OCI-LY7 (cell line): Measurements from ENCODE around the gene PURA. TPM values are rescaled to one million over a fixed set of nuclear protein-coding genes. Genes with fewer than 3 reads are reported as not detected.
A peak's percentile ranks its signal among the peaks of the same experiment; 100 is the strongest.

Experiments used
- BruUV-seq: library from RNA; stranded (reverse); fragments of 400-500 nt; replicated peaks from 2 replicates; lab custom pipeline; 2021; lab: Mats Ljungman, UMichigan
- CTCF ChIA-PET: fragments of 300-600 bp; sonication (Branson Sonifier 250); formaldehyde crosslinking; loops from one replicate; lab custom pipeline; 2022; ENCODE audit warnings: antibody characterized with exemption; ENCODE audit not compliant: unreplicated experiment; lab: Charles Lee
- POLR2A ChIA-PET: fragments of 300-600 bp; sonication (Branson Sonifier 250); formaldehyde crosslinking; loops from one replicate; lab custom pipeline; 2022; ENCODE audit warnings: antibody characterized with exemption; lab: Charles Lee
- DNase-seq: peaks from one replicate; pipeline ENCODE4 v3.0.0-alpha.2; 2015; ENCODE audit warnings: low spot score
- H2AFZ ChIP-seq: fragments of 200-600 bp; sonication (generic), shearing (Covaris generic); 2 replicates; pipeline ENCODE4 v1.6.1; 2014; ENCODE audit warnings: mild to moderate bottlenecking, antibody characterized with exemption, low read length, moderate library complexity
- H3K27ac ChIP-seq: fragments of 200-600 bp; sonication (generic); 2 replicates; pipeline ENCODE4 v1.5.1; 2014; ENCODE audit warnings: mixed run types, low read depth, mild to moderate bottlenecking, moderate library complexity, low read length, inconsistent platforms; ENCODE audit not compliant: poor library complexity, severe bottlenecking
- H3K36me3 ChIP-seq: fragments of 200-600 bp; sonication (generic); 2 replicates; pipeline ENCODE4 v1.6.1; 2014; ENCODE audit warnings: mild to moderate bottlenecking, antibody characterized with exemption, low read length, moderate library complexity, mixed read lengths; ENCODE audit not compliant: insufficient read depth
- H3K4me1 ChIP-seq: fragments of 200-600 bp; sonication (generic); 2 replicates; pipeline ENCODE4 v1.5.1; 2014; ENCODE audit warnings: mild to moderate bottlenecking, low read length; ENCODE audit not compliant: insufficient read depth, poor library complexity, severe bottlenecking
- H3K4me2 ChIP-seq: fragments of 200-600 bp; sonication (generic); 2 replicates; pipeline ENCODE4 v1.6.1; 2014; ENCODE audit warnings: mild to moderate bottlenecking, low read length
- H3K4me3 ChIP-seq: fragments of 200-600 bp; sonication (generic); 2 replicates; pipeline ENCODE4 v1.5.1; 2014; ENCODE audit warnings: mild to moderate bottlenecking, low read depth, low read length; ENCODE audit not compliant: poor library complexity, severe bottlenecking
- H3K79me2 ChIP-seq: fragments of 200-600 bp; sonication (generic); 2 replicates; pipeline ENCODE4 v1.6.1; 2016; ENCODE audit warnings: low read depth, mild to moderate bottlenecking, low read length, moderate library complexity, mixed read lengths; ENCODE audit not compliant: insufficient read depth
- H3K9me2 ChIP-seq: fragments of 200-600 bp; sonication (generic); 2 replicates; pipeline ENCODE4 v1.6.1; 2016; ENCODE audit warnings: mild to moderate bottlenecking, low read length, mixed read lengths; ENCODE audit not compliant: insufficient read depth
- H3K9me3 ChIP-seq: fragments of 200-600 bp; sonication (generic); 2 replicates; pipeline ENCODE4 v1.6.1; 2014; ENCODE audit warnings: mild to moderate bottlenecking, mixed run types, low read length, mixed read lengths
- H4K20me1 ChIP-seq: fragments of 200-600 bp; sonication (generic); 2 replicates; pipeline ENCODE4 v1.6.1; 2014; ENCODE audit warnings: mild to moderate bottlenecking, antibody characterized with exemption, low read length, moderate library complexity, mixed read lengths; ENCODE audit not compliant: insufficient read depth
- EZH2phosphoT487 ChIP-seq: fragments of 200-600 bp; sonication (generic); IDR thresholded peaks from 2 replicates; pipeline ENCODE4 v1.6.1; 2018; ENCODE audit warnings: low read depth, borderline replicate concordance, mild to moderate bottlenecking, mixed run types, antibody characterized with exemption, low read length, moderate library complexity, mixed read lengths
- intact Hi-C: fragments of 100-400 bp; cut with micrococcal nuclease; formaldehyde crosslinking; loops from one replicate; pipeline ENCODE4 v1.10.0; 2022; ENCODE audit not compliant: unreplicated experiment
- total RNA-seq, 2 experiments: library from RNA; depleted of rRNA in 1 of 2; stranded (reverse); fragments of >200 nt in 1 of 2; shearing (Covaris generic) in 1 of 2; gene quantifications; 2 replicates each; pipeline ENCODE4 v1.2.3, GENCODE V29; 2014 to 2022
- TF ChIP-seq, protein P1 (sequence below): fragments of 200-600 bp; sonication (generic); conservative IDR thresholded peaks from 2 replicates; pipeline ENCODE4 v1.5.1; 2014; ENCODE audit warnings: mild to moderate bottlenecking, antibody characterized with exemption, low read length, moderate library complexity, mixed read lengths

The PURA gene
- total RNA-seq, 2 experiments from 2014 or later, result 19.0 to 19.7 TPM

GRCh38 chr5:140112685-140113179, 1.2 kb upstream of the PURA start:
- no peak for TF ChIP-seq EZH2phosphoT487
- TF ChIP-seq, protein P1, sequence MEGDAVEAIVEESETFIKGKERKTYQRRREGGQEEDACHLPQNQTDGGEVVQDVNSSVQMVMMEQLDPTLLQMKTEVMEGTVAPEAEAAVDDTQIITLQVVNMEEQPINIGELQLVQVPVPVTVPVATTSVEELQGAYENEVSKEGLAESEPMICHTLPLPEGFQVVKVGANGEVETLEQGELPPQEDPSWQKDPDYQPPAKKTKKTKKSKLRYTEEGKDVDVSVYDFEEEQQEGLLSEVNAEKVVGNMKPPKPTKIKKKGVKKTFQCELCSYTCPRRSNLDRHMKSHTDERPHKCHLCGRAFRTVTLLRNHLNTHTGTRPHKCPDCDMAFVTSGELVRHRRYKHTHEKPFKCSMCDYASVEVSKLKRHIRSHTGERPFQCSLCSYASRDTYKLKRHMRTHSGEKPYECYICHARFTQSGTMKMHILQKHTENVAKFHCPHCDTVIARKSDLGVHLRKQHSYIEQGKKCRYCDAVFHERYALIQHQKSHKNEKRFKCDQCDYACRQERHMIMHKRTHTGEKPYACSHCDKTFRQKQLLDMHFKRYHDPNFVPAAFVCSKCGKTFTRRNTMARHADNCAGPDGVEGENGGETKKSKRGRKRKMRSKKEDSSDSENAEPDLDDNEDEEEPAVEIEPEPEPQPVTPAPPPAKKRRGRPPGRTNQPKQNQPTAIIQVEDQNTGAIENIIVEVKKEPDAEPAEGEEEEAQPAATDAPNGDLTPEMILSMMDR, result no peak
- peak overlapping the region; percentile 78 for H3K4me2 ChIP-seq
- no peaks in the 10 kb centered on the region for H3K9me2 ChIP-seq
- no TSS peak for BruUV-seq
- H3K27ac ChIP-seq, result peak overlapping the region; percentile 68
- no peak for DNase-seq
- peaks cover 37% of the 10 kb centered on the region for H4K20me1 ChIP-seq
- no peaks in the 10 kb centered on the region for H3K9me3 ChIP-seq
- intact Hi-C loops, result loop anchor here (10.0 kb wide), 1 partner anchor 548 kb away; the partner anchor contains the start of gene UBE2D2
- H3K79me2 ChIP-seq, result peaks cover 83% of the 10 kb centered on the region
- POLR2A ChIA-PET, result interaction anchor here (0.6 to 1.5 kb wide), 8 partner anchors 8 to 1930 kb away, joined by 3 to 5 read pairs (median 4); no protein-coding TSS in a partner anchor
- peak overlapping the region; percentile 86 for H3K4me3 ChIP-seq
- peaks cover 67% of the 10 kb centered on the region for H3K4me1 ChIP-seq
- peaks cover 10% of the 10 kb centered on the region for H3K36me3 ChIP-seq
- H2AFZ ChIP-seq, result no peak overlapping the region
- CTCF ChIA-PET, result interaction anchor here (0.5 to 0.6 kb wide), 2 partner anchors 31 to 476 kb away, joined by 3 read pairs; no protein-coding TSS in a partner anchor

DNA sequence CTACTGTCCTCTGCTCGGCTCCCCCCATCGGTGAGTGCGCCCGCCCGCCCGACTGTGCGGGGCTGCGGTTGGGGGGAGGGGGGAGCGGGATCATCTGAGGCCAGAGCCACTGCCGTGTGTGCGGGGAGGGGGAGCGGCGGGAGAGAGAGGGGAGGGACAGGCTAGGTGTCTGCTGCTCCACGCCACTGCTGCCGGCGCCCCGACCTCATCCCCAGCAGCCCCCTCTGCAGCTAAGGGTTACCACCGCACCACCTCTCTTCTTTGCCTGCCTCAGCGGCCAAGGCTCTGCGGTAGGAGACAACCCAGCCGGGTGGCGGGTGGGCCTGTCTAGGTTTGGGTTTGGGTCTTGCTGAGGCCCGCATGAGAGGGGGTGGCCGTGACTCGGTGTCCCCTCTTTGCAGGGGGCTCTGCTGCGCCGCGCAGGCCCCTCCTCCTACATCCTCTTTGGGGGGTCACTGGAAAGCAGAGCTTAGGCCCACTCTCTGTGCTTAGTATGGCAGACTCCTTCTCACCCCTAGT, 670 bp upstream of the PURA start:
- intact Hi-C loops, result loop anchor here (10.0 kb wide), 1 partner anchor 548 kb away; the partner anchor contains the start of gene UBE2D2
- no TSS peak for BruUV-seq
- POLR2A ChIA-PET, result interaction anchor here (0.6 to 1.5 kb wide), 3 partner anchors 10 to 284 kb away, joined by 3 to 5 read pairs (median 4); no protein-coding TSS in a partner anchor
- Histone ChIP-seq H3K27ac (peak overlapping the region; percentile 68), H3K4me3 (peak overlapping the region; percentile 86), H3K4me2 (peak overlapping the region; percentile 78), H3K36me3 (peaks cover 10% of the 10 kb centered on the region), H4K20me1 (peaks cover 37% of the 10 kb centered on the region), H3K79me2 (peaks cover 86% of the 10 kb centered on the region), H3K9me3 (no peaks in the 10 kb centered on the region), H3K9me2 (no peaks in the 10 kb centered on the region), H3K4me1 (peaks cover 71% of the 10 kb centered on the region), H2AFZ (peak overlapping the region; percentile 74)
- CTCF ChIA-PET, result interaction anchor here (0.5 to 0.6 kb wide), 2 partner anchors 31 to 190 kb away, joined by 3 read pairs; partner anchors contain the start of gene PFDN1
- TF ChIP-seq, protein P1, result no peak
- TF ChIP-seq EZH2phosphoT487, result no peak
- peak; percentile 33 for DNase-seq
